GM19467 (cell line): ENCODE results near the gene STK10.
A peak's percentile ranks its signal among the peaks of the same experiment; 100 is the strongest.
"Not testable (repeated sequence)": the region's sequence is repeated elsewhere in the genome, so short reads cannot be mapped to it uniquely, and the experiment has no call there.

Source experiments
- ATAC-seq: cut with Tn5 transposase; IDR thresholded peaks from one replicate; pipeline ENCODE4 v1.9.1; 2021; ENCODE audit warnings: mild to moderate bottlenecking, moderate library complexity; ENCODE audit not compliant: unreplicated experiment

The STK10 gene

DNA sequence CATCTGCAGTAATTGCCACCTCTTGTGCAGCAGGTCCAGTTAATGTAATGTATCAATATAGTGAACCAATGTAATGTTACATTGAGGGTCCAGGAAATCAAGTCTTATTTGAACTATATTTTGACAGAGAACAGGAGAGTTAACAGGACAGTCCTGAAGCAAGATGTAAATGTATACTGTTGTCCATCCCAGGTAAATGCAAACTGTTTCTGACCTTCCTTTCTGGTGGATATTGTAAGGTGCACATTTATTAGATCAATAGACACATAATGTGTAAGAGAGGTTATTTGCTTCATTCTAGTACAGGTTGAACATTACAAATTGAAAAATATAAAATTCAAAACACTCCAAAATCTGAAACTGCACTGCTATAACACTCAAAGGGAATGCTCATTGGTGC lies 158.1 kb downstream of the STK10 start:
- no peak for ATAC-seq

- ATAC-seq = no peak
Observed at GRCh38 chr5:172028167-172028566, 159.9 kb downstream of the STK10 start.

GRCh38 chr5:172020110-172020786 lies 167.8 kb downstream of the STK10 start:
- ATAC-seq = not testable (repeated sequence)

DNA sequence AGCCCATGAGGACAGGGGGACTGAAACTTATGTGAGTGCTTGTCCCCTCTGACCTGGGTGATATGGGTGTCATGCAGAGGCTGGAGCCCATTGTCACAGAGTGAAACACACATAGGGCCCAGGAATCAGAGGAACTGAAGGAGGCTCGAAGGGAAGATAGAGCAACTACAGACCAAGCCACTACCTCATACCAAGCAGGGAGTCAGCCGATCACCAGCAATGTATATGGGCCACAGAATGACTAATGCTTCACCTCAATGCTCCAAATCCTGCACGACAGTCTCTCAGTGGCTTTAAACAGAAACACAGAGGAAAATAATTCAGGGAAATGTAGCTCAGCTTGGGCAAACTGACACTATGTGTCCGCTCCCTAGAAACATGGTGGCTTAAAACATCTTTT lies 172.7 kb downstream of the STK10 start:
- no peak for ATAC-seq

GRCh38 chr5:172010278-172010677 lies 177.7 kb downstream of the STK10 start:
- ATAC-seq = no peak

DNA sequence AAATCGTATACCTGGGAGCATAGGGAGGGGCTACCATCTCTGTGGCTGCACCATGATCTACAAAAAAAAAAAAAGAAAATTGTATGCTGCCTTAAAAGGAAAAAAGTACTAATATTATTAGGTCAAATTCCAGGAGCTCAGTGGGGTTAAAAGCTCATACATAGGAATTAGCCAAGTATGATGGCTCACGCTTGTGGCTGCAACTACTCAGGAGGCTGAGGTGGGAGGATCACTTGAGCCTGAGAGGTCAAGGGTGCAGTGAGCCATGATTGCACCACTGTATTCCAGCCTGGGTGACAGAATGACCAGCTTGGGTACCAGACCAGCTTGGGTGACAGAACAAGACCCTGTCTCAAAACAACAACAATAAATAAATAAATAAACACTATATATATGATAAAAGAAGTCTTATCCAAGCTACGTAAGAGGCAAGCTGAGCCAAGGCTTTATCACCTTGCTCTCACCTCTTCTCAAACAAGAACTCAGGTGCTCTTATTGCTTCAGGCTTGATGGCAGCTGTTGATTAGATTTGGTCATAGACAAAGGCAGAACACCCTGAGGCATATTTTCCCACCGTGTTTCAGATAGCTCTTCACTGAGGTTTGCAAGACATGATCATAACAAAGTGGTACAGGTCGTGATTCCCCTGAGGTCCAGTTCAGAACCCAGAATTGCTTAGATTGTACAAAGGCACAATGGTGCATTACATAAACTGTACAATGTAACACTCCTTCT lies 178.3 kb downstream of the STK10 start:
- ATAC-seq = no peak

DNA sequence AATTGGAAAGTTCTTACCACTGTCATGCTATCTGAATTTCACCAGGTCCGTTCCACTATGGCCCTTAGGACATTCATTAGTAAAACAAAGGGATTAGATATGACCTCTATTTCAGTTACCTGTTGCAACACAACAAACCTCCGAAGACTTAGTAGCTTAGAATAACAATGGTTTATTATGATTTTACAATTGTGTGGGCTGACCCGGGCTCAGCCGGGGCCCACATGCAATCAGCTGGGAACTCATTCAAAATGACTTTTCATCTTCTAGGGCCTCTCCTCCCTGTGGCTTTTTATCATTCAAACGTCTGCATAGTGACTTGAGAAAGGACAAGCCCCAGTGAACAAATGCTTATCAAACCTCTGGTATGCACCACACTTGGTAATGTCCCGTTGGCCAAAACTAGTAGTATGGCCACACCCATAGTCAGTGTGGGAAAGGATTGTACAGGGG lies 179.3 kb downstream of the STK10 start:
- no peak for ATAC-seq

DNA sequence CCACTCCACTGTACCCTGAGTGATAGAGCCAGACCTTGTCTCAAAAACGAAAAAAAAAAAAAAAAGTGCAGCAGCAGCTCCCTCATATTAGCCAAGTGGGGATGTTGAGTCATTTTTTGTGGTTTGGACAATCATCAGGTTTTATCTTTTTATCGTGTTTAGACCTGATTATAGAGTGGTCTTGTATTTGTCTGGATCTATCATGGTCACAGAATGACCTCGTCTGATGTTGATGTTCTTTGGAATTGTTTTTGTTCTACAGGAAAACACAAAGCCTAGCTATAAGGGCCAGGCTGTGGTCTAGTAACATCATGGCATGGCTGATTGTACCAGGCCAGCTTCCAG lies 179.9 kb downstream of the STK10 start:
- no peak for ATAC-seq

GRCh38 chr5:172007175-172008110 lies 180.6 kb downstream of the STK10 start:
- ATAC-seq = no peak

GRCh38 chr5:172006321-172007174 lies 181.5 kb downstream of the STK10 start, which contains the start of gene FBXW11:
Gene FBXW11 (minus strand): TSS chr5:172006638. CDS start chr5:172006502, 136 bp downstream.
- ATAC-seq = peak; percentile 80

GRCh38 chr5:172005708-172006320 lies 182.2 kb downstream of the STK10 start:
- no peak for ATAC-seq

- no peak for ATAC-seq
Observed at GRCh38 chr5:172004824-172005237, 183.2 kb downstream of the STK10 start.

DNA sequence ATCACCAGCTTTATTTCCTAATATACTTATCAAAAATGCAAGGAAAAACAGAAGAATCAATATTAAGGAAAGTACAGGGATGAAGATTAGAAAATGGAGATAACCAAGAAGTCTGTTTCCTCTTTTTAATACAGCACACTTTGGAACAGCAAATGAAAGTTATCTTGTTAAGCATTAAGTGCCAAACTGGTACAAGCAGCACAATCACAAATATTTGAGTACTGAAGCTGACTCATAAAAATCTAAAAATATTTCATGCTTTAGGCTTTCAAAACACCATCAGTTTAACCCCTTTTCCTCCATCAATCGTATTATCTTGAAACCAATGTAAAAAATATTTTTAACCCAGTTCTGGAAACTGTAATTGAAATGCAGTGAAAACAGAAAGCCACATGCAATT lies 184.3 kb downstream of the STK10 start:
- no peak for ATAC-seq

- ATAC-seq = no peak
Observed at GRCh38 chr5:172002840-172003512, 185.0 kb downstream of the STK10 start.

DNA sequence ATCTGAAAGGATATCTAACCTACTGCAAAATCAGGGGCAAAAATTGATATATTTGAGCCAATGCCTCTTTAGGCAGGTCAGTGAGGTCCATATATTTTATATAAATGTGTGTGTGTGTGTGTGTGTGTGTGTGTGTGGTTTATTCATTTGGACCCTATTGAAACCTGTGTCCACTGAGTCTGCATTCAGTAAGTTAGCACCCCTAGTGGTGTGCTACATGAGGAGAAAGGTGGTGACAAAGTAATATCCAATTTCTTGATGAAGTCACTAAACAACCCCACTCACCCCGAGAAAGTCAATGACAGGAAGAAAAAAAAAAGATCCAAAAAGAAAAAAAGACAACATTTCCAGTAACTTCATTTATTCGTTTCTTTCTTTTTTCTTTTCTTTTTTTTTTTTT lies 185.7 kb downstream of the STK10 start:
- ATAC-seq = no peak

- no peak for ATAC-seq
Observed at GRCh38 chr5:171999877-172000276, 188.1 kb downstream of the STK10 start.

- no peak for ATAC-seq
Observed at GRCh38 chr5:171999100-171999499, 188.9 kb downstream of the STK10 start.

DNA sequence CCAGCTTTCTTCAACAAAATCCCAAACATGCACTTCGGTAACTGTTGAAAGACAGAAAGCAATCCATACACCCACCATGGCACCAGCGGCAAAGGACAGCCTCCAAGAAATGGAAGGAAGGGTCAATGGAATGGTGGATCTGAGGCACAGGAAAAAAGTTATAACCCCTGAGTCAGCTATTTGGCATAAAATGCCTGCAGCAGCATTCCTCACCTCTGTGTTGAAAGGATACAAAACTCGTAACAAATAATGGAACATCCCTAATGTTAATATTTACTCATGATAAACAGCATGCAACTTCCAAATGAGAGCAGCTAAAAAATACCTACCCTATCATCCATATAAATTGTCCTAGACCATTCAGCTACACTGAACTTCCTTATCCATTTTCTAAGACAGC lies 191.0 kb downstream of the STK10 start:
- no peak for ATAC-seq

- no peak for ATAC-seq
Observed at GRCh38 chr5:171992813-171993212, 195.2 kb downstream of the STK10 start.
